ENCODE data around the gene TTLL5. TPM values are rescaled to one million over a fixed set of nuclear protein-coding genes. Genes with fewer than 3 reads are reported as not detected.
A peak's percentile ranks its signal among the peaks of the same experiment; 100 is the strongest.

Gene TTLL5
- total and polyA plus RNA-seq, 2 of the 13 experiments (the other 11 are each of a cell fraction or from before 2014, with no cell fraction given) = 11.8 to 18.8 TPM

- TF ChIP-seq ZNF550 (CRISPR knock-in tag; IDR thresholded peaks at IDR 0.05; ENCODE audit: borderline replicate concordance) (no peak), ZNF775 (CRISPR knock-in tag; IDR thresholded peaks at IDR 0.05; ENCODE audit: borderline replicate concordance) (no peak), ZFP36 (IDR thresholded peaks at IDR 0.05; ENCODE audit: borderline replicate concordance, low read depth, low read length, partially characterized antibody) (no peak), HDAC6 (IDR thresholded peaks at IDR 0.05; ENCODE audit: low read depth, low read length) (no peak), ZNF543 (CRISPR knock-in tag; IDR thresholded peaks at IDR 0.05) (no peak), TBL1XR1 (IDR thresholded peaks at IDR 0.05; ENCODE audit: borderline replicate concordance, low read length, partially characterized antibody) (peak; percentile 37), FOXA1 (IDR thresholded peaks at IDR 0.05) (no peak), FOXA1 (CRISPR knock-in tag; IDR thresholded peaks at IDR 0.05) (no peak), CTCF (CRISPR knock-in tag; IDR thresholded peaks at IDR 0.05) (no peak), JDP2 (CRISPR knock-in tag; IDR thresholded peaks at IDR 0.05; ENCODE audit: borderline replicate concordance) (no peak), RFXANK (CRISPR knock-in tag; IDR thresholded peaks at IDR 0.05) (no peak), GATA4 (IDR thresholded peaks at IDR 0.05; ENCODE audit: borderline replicate concordance, low read depth) (no peak), SALL2 (CRISPR knock-in tag; IDR thresholded peaks at IDR 0.05) (no peak), ARID3A (IDR thresholded peaks at IDR 0.05; ENCODE audit: low read depth, low read length) (peak; percentile 68), AHDC1 (CRISPR knock-in tag; IDR thresholded peaks at IDR 0.05; ENCODE audit: borderline replicate concordance) (peak; percentile 81; the same call in 1 of the 2 replicates), ZNF513 (CRISPR knock-in tag; conservative IDR thresholded peaks at IDR 0.05) (no peak)
- TF ChIP-seq, protein P1, sequence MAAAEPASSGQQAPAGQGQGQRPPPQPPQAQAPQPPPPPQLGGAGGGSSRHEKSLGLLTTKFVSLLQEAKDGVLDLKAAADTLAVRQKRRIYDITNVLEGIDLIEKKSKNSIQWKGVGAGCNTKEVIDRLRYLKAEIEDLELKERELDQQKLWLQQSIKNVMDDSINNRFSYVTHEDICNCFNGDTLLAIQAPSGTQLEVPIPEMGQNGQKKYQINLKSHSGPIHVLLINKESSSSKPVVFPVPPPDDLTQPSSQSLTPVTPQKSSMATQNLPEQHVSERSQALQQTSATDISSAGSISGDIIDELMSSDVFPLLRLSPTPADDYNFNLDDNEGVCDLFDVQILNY (CRISPR knock-in tag; conservative IDR thresholded peaks at IDR 0.05) = no peak
Observed at GRCh38 chr14:75989134-75989533, 328.1 kb downstream of the TTLL5 start (continued).
